ENCODE results near the gene MKNK1.

The MKNK1 gene

DNA sequence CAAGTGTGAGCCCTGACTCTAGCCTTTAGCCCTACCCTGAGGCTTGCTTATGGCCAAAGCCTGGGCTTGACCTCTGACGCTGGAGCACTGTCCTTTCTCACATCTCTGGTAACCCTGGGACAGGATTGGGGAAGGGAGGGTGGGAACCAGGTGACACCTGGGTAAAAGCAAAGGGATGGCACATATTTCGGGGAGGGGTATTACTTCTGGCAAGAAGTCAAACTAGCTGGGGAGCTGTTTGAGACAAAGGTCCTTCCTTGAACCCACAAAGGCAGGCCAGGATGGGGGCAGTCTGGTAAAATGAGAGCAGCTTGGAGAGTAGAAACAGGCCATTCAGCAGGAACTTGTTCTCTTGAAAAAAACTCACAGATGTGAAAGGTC is 10.5 kb upstream of the MKNK1 start:
- Mint-ChIP-seq H3K9me3 (no peaks in the 10 kb centered on the region), H3K27me3 (ENCODE audit: low read depth) (no peaks in the 10 kb centered on the region), H3K4me1 (ENCODE audit: low read depth) (peaks cover 61% of the 10 kb centered on the region), H3K4me3 (peak overlapping the region; percentile 92), H3K36me3 (ENCODE audit: low read depth) (peaks cover 25% of the 10 kb centered on the region), H3K27ac (peak overlapping the region; percentile 83)
- no peak for DNase-seq (ENCODE audit: low spot score)

DNA sequence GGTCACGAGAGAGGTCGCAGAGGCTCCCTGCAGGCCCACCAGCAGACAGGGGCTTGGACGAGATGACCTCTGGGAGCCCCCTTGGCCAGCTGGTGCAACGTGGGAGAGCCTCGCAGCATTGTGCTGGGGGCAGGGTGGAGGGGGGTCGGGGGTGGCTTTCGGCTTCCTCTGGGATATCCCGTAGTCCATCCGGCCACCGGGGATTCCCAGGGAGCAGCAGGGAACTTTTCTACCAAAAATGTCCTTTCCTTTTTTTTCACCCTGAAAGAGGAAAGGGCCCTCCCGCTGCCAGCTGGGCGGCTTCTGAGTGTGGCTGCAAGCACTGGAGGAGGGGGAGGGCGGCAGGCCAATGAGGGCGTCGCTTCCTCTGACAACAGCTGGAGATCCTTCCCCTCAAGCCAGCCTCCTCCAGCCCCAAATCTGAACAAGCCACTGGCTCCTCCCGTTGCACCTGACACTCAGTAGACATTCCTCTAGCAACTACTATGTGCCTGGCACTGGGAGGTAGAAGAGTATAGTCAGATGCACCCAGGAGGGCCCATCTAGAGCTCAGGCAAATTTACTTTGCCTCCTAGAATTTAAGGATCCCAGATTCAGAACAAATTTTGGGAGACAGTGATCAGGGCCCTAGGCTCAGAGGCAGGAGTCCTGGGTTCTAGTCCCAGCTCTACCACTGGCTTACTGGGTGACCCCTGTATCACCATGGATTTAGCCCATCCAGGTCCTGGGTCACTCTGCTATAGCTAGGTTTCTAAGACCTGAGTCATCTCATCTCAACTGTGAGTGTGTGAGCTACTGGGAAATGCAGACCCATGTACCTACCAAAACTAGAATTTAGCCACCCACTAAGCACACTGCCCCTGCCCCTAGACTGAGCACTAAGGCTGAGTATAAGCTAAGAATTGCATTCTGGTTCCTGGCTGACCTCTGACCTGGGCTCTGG is 9.9 kb upstream of the MKNK1 start:
- H3K27ac Mint-ChIP-seq, result peak overlapping the region; percentile 49
- H3K4me3 Mint-ChIP-seq, result peak overlapping the region; percentile 92
- no peaks in the 10 kb centered on the region for H3K9me3 Mint-ChIP-seq
- H3K27me3 Mint-ChIP-seq (ENCODE audit: low read depth), result no peaks in the 10 kb centered on the region
- DNase-seq (ENCODE audit: low spot score), result peak; percentile 29
- peaks cover 55% of the 10 kb centered on the region for H3K4me1 Mint-ChIP-seq (ENCODE audit: low read depth)
- peaks cover 32% of the 10 kb centered on the region for H3K36me3 Mint-ChIP-seq (ENCODE audit: low read depth)

GRCh38 chr1:46612937-46613660 is 9.0 kb upstream of the MKNK1 start:
- H3K27ac Mint-ChIP-seq, result peak overlapping the region; percentile 49
- peaks cover 48% of the 10 kb centered on the region for H3K4me1 Mint-ChIP-seq (ENCODE audit: low read depth)
- peaks cover 40% of the 10 kb centered on the region for H3K36me3 Mint-ChIP-seq (ENCODE audit: low read depth)

DNA sequence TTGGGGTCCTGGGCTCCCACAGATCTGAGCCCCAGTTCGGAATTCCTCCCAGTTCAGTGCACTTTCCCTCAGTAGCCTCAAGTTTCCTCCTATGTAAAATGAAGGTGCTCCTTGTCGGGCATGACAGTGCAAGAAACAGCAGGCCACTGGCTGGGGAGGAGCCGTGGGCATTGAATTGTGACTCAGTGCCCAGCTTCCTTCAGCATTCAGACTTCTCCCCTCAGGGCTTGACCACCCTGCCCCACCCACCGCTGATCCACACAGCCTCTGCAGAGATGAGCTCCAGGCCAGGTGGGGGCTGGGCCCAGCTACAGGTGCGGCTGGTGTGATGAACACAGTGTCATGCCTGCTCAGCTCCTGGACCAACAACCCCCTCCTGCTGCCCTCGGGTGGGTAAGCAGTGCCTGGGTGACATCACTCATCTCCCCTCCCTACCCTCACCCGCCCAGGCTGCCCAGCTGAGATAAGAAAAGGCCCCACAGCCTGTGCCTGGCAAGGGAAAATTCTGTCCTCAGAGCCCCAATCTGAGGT is 7.7 kb upstream of the MKNK1 start:
- Mint-ChIP-seq H3K4me3 (peak overlapping the region; percentile 12), H3K9me3 (no peaks in the 10 kb centered on the region), H3K36me3 (ENCODE audit: low read depth) (peaks cover 42% of the 10 kb centered on the region), H3K4me1 (ENCODE audit: low read depth) (peaks cover 35% of the 10 kb centered on the region), H3K27ac (peak overlapping the region; percentile 41), H3K27me3 (ENCODE audit: low read depth) (no peaks in the 10 kb centered on the region)
- DNase-seq (ENCODE audit: low spot score), result no peak

More at GRCh38 chr1:46612937-46613660, 9.0 kb upstream of the MKNK1 start:
- H3K9me3 Mint-ChIP-seq, result no peaks in the 10 kb centered on the region
- no peak for DNase-seq (ENCODE audit: low spot score)
- peak overlapping the region; percentile 24 for H3K4me3 Mint-ChIP-seq
- no peaks in the 10 kb centered on the region for H3K27me3 Mint-ChIP-seq (ENCODE audit: low read depth)

- no peaks in the 10 kb centered on the region for H3K9me3 Mint-ChIP-seq
- no peak overlapping the region for H3K27ac Mint-ChIP-seq
- peaks cover 39% of the 10 kb centered on the region for H3K36me3 Mint-ChIP-seq (ENCODE audit: low read depth)
- H3K27me3 Mint-ChIP-seq (ENCODE audit: low read depth), result no peaks in the 10 kb centered on the region
- DNase-seq (ENCODE audit: low spot score), result no peak
- H3K4me3 Mint-ChIP-seq, result no peak overlapping the region
- peaks cover 34% of the 10 kb centered on the region for H3K4me1 Mint-ChIP-seq (ENCODE audit: low read depth)
Measured at GRCh38 chr1:46607345-46608130, 3.5 kb upstream of the MKNK1 start.

- H3K4me1 Mint-ChIP-seq (ENCODE audit: low read depth), result peaks cover 40% of the 10 kb centered on the region
- no peak for DNase-seq (ENCODE audit: low spot score)
- no peaks in the 10 kb centered on the region for H3K27me3 Mint-ChIP-seq (ENCODE audit: low read depth)
- no peaks in the 10 kb centered on the region for H3K9me3 Mint-ChIP-seq
- H3K4me3 Mint-ChIP-seq, result no peak overlapping the region
- H3K36me3 Mint-ChIP-seq (ENCODE audit: low read depth), result peaks cover 40% of the 10 kb centered on the region
- no peak overlapping the region for H3K27ac Mint-ChIP-seq
Measured at GRCh38 chr1:46606255-46606965, 2.3 kb upstream of the MKNK1 start.

GRCh38 chr1:46605232-46605631 is 1.2 kb upstream of the MKNK1 start:
- Mint-ChIP-seq H3K4me1 (ENCODE audit: low read depth) (peaks cover 45% of the 10 kb centered on the region), H3K36me3 (ENCODE audit: low read depth) (peaks cover 40% of the 10 kb centered on the region), H3K9me3 (no peaks in the 10 kb centered on the region), H3K27ac (peak overlapping the region; percentile 45), H3K27me3 (ENCODE audit: low read depth) (no peaks in the 10 kb centered on the region), H3K4me3 (peak overlapping the region; percentile 93)
- no peak for DNase-seq (ENCODE audit: low spot score)

DNA sequence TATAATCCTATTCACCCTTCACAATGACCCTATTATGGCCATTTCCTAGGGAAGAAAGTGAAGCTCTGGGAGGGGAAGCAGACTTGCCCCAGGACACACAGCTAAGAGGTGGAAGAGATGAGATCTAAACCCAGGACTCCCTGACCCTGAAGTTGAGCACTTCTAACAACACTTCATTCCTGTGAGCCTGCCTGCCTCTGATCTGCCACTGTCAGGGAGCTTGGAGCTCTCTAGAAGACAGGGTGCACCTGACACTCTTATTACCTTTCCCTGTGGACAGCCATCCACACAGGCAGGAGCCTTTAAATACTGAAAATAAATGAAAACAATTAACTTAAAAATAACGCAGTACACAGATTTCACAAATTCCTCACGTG is 599 bp downstream of the MKNK1 start:
- peak overlapping the region; percentile 84 for H3K27ac Mint-ChIP-seq
- H3K4me1 Mint-ChIP-seq (ENCODE audit: low read depth), result peaks cover 56% of the 10 kb centered on the region
- H3K9me3 Mint-ChIP-seq, result no peaks in the 10 kb centered on the region
- H3K27me3 Mint-ChIP-seq (ENCODE audit: low read depth), result no peaks in the 10 kb centered on the region
- no peak for DNase-seq (ENCODE audit: low spot score)
- peaks cover 25% of the 10 kb centered on the region for H3K36me3 Mint-ChIP-seq (ENCODE audit: low read depth)
- H3K4me3 Mint-ChIP-seq, result peak overlapping the region; percentile 93

DNA sequence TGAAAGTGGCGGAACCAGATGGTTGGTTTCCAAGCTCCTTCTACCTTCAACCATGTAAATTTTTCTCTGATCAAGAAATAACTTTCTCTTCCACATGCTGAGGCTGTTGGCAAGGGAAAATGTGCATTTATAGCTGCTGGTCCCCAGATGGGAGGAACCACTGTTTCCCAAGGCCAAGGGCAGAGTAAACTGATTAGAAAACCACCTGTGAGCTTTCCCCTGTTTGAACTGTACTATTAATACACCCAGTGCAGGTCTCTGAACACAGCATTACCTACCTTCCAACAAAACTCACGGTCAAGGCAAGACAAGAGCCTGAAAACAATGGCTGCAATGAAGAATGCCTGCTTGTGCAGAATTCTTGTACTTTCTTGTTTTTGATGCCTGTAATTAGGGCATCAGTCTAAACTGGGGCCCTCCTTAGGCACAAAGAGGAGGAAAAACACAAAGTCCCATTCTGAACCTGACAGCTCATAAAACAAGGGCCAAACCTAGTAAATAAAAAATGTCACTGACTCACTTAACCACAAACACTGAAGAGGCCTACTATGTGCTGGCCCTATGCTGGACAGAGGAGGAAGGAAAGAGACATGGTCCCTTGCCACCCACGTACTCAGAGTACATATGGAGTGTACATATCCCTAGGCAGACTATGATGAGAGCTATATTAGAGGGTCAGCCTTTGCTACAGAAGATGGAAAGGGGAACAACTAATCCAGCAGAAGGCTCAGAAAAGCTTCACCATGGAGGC is 2.6 kb downstream of the MKNK1 start:
- H3K27ac Mint-ChIP-seq, result no peak overlapping the region
- no peaks in the 10 kb centered on the region for H3K27me3 Mint-ChIP-seq (ENCODE audit: low read depth)
- no peak for DNase-seq (ENCODE audit: low spot score)
- peaks cover 32% of the 10 kb centered on the region for H3K36me3 Mint-ChIP-seq (ENCODE audit: low read depth)
- peaks cover 67% of the 10 kb centered on the region for H3K4me1 Mint-ChIP-seq (ENCODE audit: low read depth)
- H3K9me3 Mint-ChIP-seq, result no peaks in the 10 kb centered on the region
- peak overlapping the region; percentile 58 for H3K4me3 Mint-ChIP-seq

- Mint-ChIP-seq H3K9me3 (no peaks in the 10 kb centered on the region), H3K27me3 (ENCODE audit: low read depth) (no peaks in the 10 kb centered on the region), H3K27ac (peak overlapping the region; percentile 17), H3K36me3 (ENCODE audit: low read depth) (peaks cover 45% of the 10 kb centered on the region), H3K4me3 (peak overlapping the region; percentile 39), H3K4me1 (ENCODE audit: low read depth) (peaks cover 70% of the 10 kb centered on the region)
- no peak for DNase-seq (ENCODE audit: low spot score)
Measured at GRCh38 chr1:46599059-46599970, 4.8 kb downstream of the MKNK1 start.

DNA sequence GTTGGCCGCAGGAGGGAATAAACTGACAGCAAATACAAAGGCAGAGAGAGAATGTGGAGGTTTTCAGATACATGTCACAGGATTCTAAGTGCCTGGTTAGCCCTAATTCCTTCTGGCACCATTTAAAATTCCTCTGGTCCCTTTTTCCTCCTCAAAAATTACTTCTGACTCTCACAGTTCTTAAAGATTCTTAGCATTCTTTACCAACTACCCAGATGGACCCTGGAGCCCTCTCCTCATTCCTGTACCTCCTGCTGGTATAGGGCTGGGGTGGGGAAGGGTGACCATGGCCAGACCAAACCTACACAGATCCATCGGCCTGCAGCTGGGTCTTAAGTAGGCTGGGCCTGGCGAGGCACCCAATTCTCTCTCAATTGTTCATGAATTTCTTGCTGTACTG is 7.2 kb downstream of the MKNK1 start:
- H3K4me3 Mint-ChIP-seq, result no peak overlapping the region
- H3K27me3 Mint-ChIP-seq (ENCODE audit: low read depth), result no peaks in the 10 kb centered on the region
- peaks cover 62% of the 10 kb centered on the region for H3K36me3 Mint-ChIP-seq (ENCODE audit: low read depth)
- H3K9me3 Mint-ChIP-seq, result no peaks in the 10 kb centered on the region
- H3K4me1 Mint-ChIP-seq (ENCODE audit: low read depth), result peaks cover 66% of the 10 kb centered on the region
- no peak for DNase-seq (ENCODE audit: low spot score)
- H3K27ac Mint-ChIP-seq, result no peak overlapping the region

GRCh38 chr1:46596036-46596435 is 8.0 kb downstream of the MKNK1 start:
- peaks cover 63% of the 10 kb centered on the region for H3K36me3 Mint-ChIP-seq (ENCODE audit: low read depth)
- H3K27ac Mint-ChIP-seq, result no peak overlapping the region
- H3K27me3 Mint-ChIP-seq (ENCODE audit: low read depth), result no peaks in the 10 kb centered on the region
- no peaks in the 10 kb centered on the region for H3K9me3 Mint-ChIP-seq
- no peak overlapping the region for H3K4me3 Mint-ChIP-seq
- DNase-seq (ENCODE audit: low spot score), result no peak
- H3K4me1 Mint-ChIP-seq (ENCODE audit: low read depth), result peaks cover 62% of the 10 kb centered on the region

Data from T-helper 2 cell treated with Interferon-gamma antibody and Interleukin-4, amounts not matched to agents 5 μg/mL and 100 μg/mL, for 36 hours (primary cell).